Measurements from ENCODE around the gene PRR35. TPM values are rescaled to one million over a fixed set of nuclear protein-coding genes. Genes with fewer than 3 reads are reported as not detected.
A peak's percentile ranks its signal among the peaks of the same experiment; 100 is the strongest.

Gene PRR35
- total RNA-seq, 1 experiment from 2014 or later: not detected

DNA sequence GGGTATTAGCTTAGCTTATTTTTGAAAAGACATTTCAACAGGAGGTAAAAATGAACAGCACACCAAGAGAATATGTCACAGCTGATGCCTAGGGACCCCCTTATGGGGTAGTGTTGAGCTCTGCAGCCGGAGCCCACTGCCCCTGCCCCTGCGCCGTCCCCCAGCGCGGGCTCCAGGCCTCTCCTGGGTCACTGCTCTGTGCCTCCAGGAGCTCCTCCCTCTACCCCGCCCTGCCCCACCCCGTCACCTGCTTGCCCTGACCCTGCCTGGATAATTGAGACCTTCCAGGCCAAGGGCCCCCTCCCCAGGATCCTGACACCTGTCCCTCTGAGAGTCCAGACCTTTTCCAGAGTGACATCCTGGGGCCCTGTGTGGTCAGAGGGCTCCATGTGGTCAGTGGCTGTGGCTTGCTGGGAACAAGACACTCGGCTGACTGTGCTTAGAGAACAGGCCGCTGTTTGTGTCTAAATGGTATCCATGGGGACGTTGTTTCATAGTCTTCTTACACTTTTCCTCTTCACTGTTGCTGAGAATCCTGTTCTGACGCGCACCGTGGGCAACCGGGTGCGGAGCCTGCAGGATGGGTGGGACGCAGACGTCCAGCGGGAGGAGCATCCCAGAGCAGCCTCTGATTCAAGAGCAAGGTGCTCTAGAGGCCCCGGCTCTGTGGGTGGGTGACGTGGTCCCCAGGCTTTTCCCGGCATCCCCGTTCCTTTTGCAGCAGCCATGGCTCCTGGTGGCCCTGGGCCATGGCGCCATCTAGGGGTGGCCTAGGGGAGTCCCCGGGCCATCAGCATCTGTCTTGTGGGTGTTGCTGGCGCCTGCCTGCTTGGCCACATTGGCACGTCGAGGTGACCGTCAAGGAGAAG is 50.6 kb downstream of the PRR35 start:
- Mint-ChIP-seq H3K4me3 (ENCODE audit: low read depth, unreplicated experiment) (no peak overlapping the region), H3K9me3 (ENCODE audit: low read depth, unreplicated experiment) (peaks cover 2% of the 10 kb centered on the region), H3K27ac (ENCODE audit: unreplicated experiment) (no peak overlapping the region), H3K36me3 (ENCODE audit: insufficient read depth, unreplicated experiment) (peaks cover 20% of the 10 kb centered on the region), H3K4me1 (ENCODE audit: low read depth, unreplicated experiment) (peaks cover 7% of the 10 kb centered on the region), H3K27me3 (ENCODE audit: unreplicated experiment) (no peaks in the 10 kb centered on the region)
- intact Hi-C loops (cut with micrococcal nuclease; ENCODE audit: unreplicated experiment): no loop called here
- no TSS peak for BruUV-seq (replicated peaks)
- CTCF ChIA-PET: no interaction called here
- TF ChIP-seq, protein P1, sequence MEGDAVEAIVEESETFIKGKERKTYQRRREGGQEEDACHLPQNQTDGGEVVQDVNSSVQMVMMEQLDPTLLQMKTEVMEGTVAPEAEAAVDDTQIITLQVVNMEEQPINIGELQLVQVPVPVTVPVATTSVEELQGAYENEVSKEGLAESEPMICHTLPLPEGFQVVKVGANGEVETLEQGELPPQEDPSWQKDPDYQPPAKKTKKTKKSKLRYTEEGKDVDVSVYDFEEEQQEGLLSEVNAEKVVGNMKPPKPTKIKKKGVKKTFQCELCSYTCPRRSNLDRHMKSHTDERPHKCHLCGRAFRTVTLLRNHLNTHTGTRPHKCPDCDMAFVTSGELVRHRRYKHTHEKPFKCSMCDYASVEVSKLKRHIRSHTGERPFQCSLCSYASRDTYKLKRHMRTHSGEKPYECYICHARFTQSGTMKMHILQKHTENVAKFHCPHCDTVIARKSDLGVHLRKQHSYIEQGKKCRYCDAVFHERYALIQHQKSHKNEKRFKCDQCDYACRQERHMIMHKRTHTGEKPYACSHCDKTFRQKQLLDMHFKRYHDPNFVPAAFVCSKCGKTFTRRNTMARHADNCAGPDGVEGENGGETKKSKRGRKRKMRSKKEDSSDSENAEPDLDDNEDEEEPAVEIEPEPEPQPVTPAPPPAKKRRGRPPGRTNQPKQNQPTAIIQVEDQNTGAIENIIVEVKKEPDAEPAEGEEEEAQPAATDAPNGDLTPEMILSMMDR (IDR thresholded peaks at IDR 0.05; ENCODE audit: unreplicated experiment): peak; percentile 57
- DNase-seq: peak; percentile 51

DNA sequence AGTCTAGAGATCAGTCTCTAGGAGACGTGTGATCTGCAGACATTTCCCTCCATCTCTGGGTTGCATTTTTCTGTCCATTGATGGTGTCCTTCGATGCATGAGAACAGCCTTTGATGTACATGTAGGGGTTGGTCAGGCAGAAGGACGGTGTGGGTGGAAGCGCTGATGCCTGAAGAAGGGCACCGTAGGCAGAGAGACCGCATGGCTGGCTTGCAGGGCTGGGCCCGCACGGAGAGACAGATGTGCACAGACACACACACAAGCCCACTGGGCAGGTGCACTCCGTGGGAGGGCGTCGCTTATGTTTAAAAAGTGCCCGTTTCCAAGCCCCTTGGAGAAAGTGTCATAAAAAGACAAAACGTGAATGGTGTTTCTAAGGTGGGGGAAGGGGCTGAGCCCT is 54.9 kb downstream of the PRR35 start:
- peaks cover 21% of the 10 kb centered on the region for H3K36me3 Mint-ChIP-seq (ENCODE audit: insufficient read depth, unreplicated experiment)
- no peak overlapping the region for H3K27ac Mint-ChIP-seq (ENCODE audit: unreplicated experiment)
- BruUV-seq (replicated peaks): no TSS peak
- intact Hi-C loops (cut with micrococcal nuclease; ENCODE audit: unreplicated experiment): no loop called here
- H3K27me3 Mint-ChIP-seq (ENCODE audit: unreplicated experiment): no peaks in the 10 kb centered on the region
- TF ChIP-seq, protein P1 (IDR thresholded peaks at IDR 0.05; ENCODE audit: unreplicated experiment): no peak
- peaks cover 7% of the 10 kb centered on the region for H3K4me1 Mint-ChIP-seq (ENCODE audit: low read depth, unreplicated experiment)
- no peak for DNase-seq
- H3K4me3 Mint-ChIP-seq (ENCODE audit: low read depth, unreplicated experiment): no peak overlapping the region
- CTCF ChIA-PET: no interaction called here
- peaks cover 2% of the 10 kb centered on the region for H3K9me3 Mint-ChIP-seq (ENCODE audit: low read depth, unreplicated experiment)

Small RNAs within 50 kb of the gene (microRNA-seq; reads per million reads assigned to microRNA genes)
- 85.4 reads per million, percentile 62 among the genes with 10 or more reads in this experiment for gene MIR3176
- 2.1 reads per million for gene MIR5587

Other genes with a start within 250 kb of the PRR35 start
- 49.8 and 52.5 TPM in 2 replicates for gene AXIN1, start 207.7 kb upstream of the PRR35 start, total RNA-seq (2022)
- gene MRPL28, start 189.9 kb upstream of the PRR35 start, total RNA-seq (2022): 115 and 126 TPM in 2 replicates
- gene PGAP6, start 178.4 kb upstream of the PRR35 start, total RNA-seq (2022): 70.0 and 78.5 TPM in 2 replicates
- gene NME4, start 163.2 kb upstream of the PRR35 start, total RNA-seq (2022): 88.2 and 96.5 TPM in 2 replicates
- gene DECR2, start 158.5 kb upstream of the PRR35 start, total RNA-seq (2022): 41.2 and 49.6 TPM in 2 replicates
- 26.6 and 33.7 TPM in 2 replicates for gene RAB11FIP3, start 134.7 kb upstream of the PRR35 start, total RNA-seq (2022)
- 108 and 120 TPM in 2 replicates for gene CAPN15, start 32.7 kb upstream of the PRR35 start, total RNA-seq (2022)
- gene NHLRC4, start 6.6 kb downstream of the PRR35 start, total RNA-seq (2022): not detected in 2 replicates
- 101 and 106 TPM in 2 replicates for gene PIGQ, start 9.6 kb downstream of the PRR35 start, total RNA-seq (2022)
- gene RAB40C, start 29.7 kb downstream of the PRR35 start, total RNA-seq (2022): 35.6 and 36.5 TPM in 2 replicates
- 0.66 and 0.90 TPM in 2 replicates for gene WFIKKN1, start 70.6 kb downstream of the PRR35 start, total RNA-seq (2022)
- 117 and 121 TPM in 2 replicates for gene METTL26, start 75.9 kb downstream of the PRR35 start, total RNA-seq (2022)
- 56.3 and 60.7 TPM in 2 replicates for gene MCRIP2, start 81.4 kb downstream of the PRR35 start, total RNA-seq (2022)
- 142 and 162 TPM in 2 replicates for gene WDR90, start 89.0 kb downstream of the PRR35 start, total RNA-seq (2022)
- 154 and 163 TPM in 2 replicates for gene RHOT2, start 107.7 kb downstream of the PRR35 start, total RNA-seq (2022)
- gene RHBDL1, start 115.3 kb downstream of the PRR35 start, total RNA-seq (2022): 2.4 and 2.6 TPM in 2 replicates
- 102 and 114 TPM in 2 replicates for gene STUB1, start 120.0 kb downstream of the PRR35 start, total RNA-seq (2022)
- gene JMJD8, start 123.9 kb downstream of the PRR35 start, total RNA-seq (2022): 88.3 and 90.5 TPM in 2 replicates
- gene WDR24, start 130.0 kb downstream of the PRR35 start, total RNA-seq (2022): 18.6 and 22.5 TPM in 2 replicates
- gene FBXL16, start 145.4 kb downstream of the PRR35 start, total RNA-seq (2022): 1.3 and 4.6 TPM in 2 replicates
- gene METRN, start 154.7 kb downstream of the PRR35 start, total RNA-seq (2022): 51.7 and 61.5 TPM in 2 replicates
- 49.6 and 57.2 TPM in 2 replicates for gene ANTKMT, start 160.8 kb downstream of the PRR35 start, total RNA-seq (2022)
- gene CCDC78, start 166.0 kb downstream of the PRR35 start, total RNA-seq (2022): 10.0 and 12.5 TPM in 2 replicates
- gene HAGHL, start 166.7 kb downstream of the PRR35 start, total RNA-seq (2022): 11.7 and 12.8 TPM in 2 replicates
- gene CIAO3, start 180.6 kb downstream of the PRR35 start, total RNA-seq (2022): 51.9 and 58.4 TPM in 2 replicates
- gene MSLN, start 200.3 kb downstream of the PRR35 start, total RNA-seq (2022): 3.4 and 8.9 TPM in 2 replicates
- gene RPUSD1, start 228.0 kb downstream of the PRR35 start, total RNA-seq (2022): 47.5 and 51.1 TPM in 2 replicates
- gene CHTF18, start 228.2 kb downstream of the PRR35 start, total RNA-seq (2022): 154 and 173 TPM in 2 replicates
- not detected in 2 replicates for gene GNG13, start 240.3 kb downstream of the PRR35 start, total RNA-seq (2022)

All from Calu3 (cell line).